Measurements from ENCODE around the gene ATP1B3.

The ATP1B3 gene

DNA sequence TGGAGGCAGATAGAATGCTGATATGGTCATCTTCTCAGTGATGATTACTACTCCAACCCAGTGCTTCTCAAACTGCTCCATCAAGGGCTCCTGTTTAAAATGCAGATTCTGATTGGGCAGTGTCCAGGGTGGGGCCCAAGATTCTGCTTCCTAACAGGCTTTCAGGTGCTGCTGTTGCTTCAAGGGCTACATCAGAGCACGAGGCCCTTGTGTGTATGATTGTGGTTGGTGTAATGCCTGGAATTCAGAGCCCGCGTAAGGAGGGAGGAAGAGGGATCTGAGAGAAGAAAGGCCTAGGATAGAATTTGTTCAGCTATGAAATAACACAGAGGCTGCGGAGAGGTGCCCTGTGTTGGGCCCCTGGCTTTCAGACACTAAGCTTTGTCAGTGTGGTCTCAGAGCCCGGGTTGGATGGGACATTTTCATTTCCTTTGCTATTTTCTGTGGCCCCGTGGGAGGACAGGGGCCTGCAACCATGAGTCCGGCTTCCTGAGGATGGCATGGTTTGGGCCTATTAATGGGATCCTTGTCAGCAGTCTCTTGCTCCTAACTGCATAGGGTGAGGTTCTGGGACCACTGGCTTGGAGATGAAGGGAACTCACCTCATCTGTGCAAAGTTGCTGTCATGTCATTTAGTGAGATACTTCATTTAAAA lies 53.0 kb downstream of the ATP1B3 start:
- Histone ChIP-seq H3F3A (ENCODE audit: insufficient read depth, low read length) (no peaks in the 10 kb centered on the region), H3K27me3 (replicated peaks; ENCODE audit: insufficient read depth, low read length) (no peaks in the 10 kb centered on the region), H4K20me1 (ENCODE audit: insufficient read depth, low read length) (no peaks in the 10 kb centered on the region), H3K9me3 (replicated peaks; ENCODE audit: insufficient read depth, low read length) (no peaks in the 10 kb centered on the region), H3K4me1 (ENCODE audit: low read length) (no peaks in the 10 kb centered on the region), H3K36me3 (replicated peaks; ENCODE audit: insufficient read depth, low read length) (no peaks in the 10 kb centered on the region), H3K9ac (ENCODE audit: low read length) (no peak overlapping the region), H3K4me2 (ENCODE audit: low read depth, low read length) (no peak overlapping the region), H3K79me2 (ENCODE audit: low read length) (no peaks in the 10 kb centered on the region), H2AFZ (ENCODE audit: low read length) (no peak overlapping the region), H3K9me2 (replicated peaks; ENCODE audit: insufficient read depth, low read length) (no peaks in the 10 kb centered on the region), H3K27ac (ENCODE audit: low read length) (no peak overlapping the region), H3K4me3 (ENCODE audit: low read length) (no peak overlapping the region)
- DNase-seq = no peak
- TF ChIP-seq EZH2 (optimal IDR thresholded peaks at IDR 0.05; ENCODE audit: low read depth, low read length) (no peak), EZH2phosphoT487 (IDR thresholded peaks at IDR 0.05; ENCODE audit: low read length) (no peak)
- TF ChIP-seq, protein P1, sequence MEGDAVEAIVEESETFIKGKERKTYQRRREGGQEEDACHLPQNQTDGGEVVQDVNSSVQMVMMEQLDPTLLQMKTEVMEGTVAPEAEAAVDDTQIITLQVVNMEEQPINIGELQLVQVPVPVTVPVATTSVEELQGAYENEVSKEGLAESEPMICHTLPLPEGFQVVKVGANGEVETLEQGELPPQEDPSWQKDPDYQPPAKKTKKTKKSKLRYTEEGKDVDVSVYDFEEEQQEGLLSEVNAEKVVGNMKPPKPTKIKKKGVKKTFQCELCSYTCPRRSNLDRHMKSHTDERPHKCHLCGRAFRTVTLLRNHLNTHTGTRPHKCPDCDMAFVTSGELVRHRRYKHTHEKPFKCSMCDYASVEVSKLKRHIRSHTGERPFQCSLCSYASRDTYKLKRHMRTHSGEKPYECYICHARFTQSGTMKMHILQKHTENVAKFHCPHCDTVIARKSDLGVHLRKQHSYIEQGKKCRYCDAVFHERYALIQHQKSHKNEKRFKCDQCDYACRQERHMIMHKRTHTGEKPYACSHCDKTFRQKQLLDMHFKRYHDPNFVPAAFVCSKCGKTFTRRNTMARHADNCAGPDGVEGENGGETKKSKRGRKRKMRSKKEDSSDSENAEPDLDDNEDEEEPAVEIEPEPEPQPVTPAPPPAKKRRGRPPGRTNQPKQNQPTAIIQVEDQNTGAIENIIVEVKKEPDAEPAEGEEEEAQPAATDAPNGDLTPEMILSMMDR (IDR thresholded peaks at IDR 0.05; ENCODE audit: low read length) = no peak

DNA sequence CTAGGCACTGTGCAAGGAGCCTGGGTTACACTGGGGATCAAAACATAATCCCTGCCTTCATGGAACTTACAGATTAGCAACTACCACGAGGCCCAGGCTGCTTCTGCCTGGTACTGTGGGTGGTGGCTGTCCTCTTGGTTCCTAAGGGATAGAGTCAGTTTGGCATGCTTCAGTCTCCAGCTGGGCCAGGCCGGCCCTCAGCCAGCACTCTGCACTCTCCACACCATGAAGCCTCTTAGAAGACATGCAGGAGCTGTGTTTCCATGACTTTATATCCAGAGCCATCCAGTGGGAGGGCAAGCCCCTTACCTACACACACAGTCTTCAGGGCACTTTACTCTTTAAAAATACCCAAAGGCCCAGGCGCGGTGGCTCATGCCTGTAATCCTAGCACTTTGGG lies 54.4 kb downstream of the ATP1B3 start:
- Histone ChIP-seq H3K36me3 (replicated peaks; ENCODE audit: insufficient read depth, low read length) (no peaks in the 10 kb centered on the region), H3K4me2 (ENCODE audit: low read depth, low read length) (no peak overlapping the region), H3K9ac (ENCODE audit: low read length) (no peak overlapping the region), H2AFZ (ENCODE audit: low read length) (no peak overlapping the region), H3F3A (ENCODE audit: insufficient read depth, low read length) (no peaks in the 10 kb centered on the region), H3K4me1 (ENCODE audit: low read length) (no peaks in the 10 kb centered on the region), H3K27ac (ENCODE audit: low read length) (no peak overlapping the region), H4K20me1 (ENCODE audit: insufficient read depth, low read length) (no peaks in the 10 kb centered on the region), H3K9me3 (replicated peaks; ENCODE audit: insufficient read depth, low read length) (no peaks in the 10 kb centered on the region), H3K4me3 (ENCODE audit: low read length) (no peak overlapping the region), H3K27me3 (replicated peaks; ENCODE audit: insufficient read depth, low read length) (no peaks in the 10 kb centered on the region), H3K79me2 (ENCODE audit: low read length) (no peaks in the 10 kb centered on the region), H3K9me2 (replicated peaks; ENCODE audit: insufficient read depth, low read length) (no peaks in the 10 kb centered on the region)
- DNase-seq = no peak
- no peak for TF ChIP-seq EZH2phosphoT487 (IDR thresholded peaks at IDR 0.05; ENCODE audit: low read length)
- TF ChIP-seq EZH2 (optimal IDR thresholded peaks at IDR 0.05; ENCODE audit: low read depth, low read length) = no peak
- TF ChIP-seq, protein P1 (IDR thresholded peaks at IDR 0.05; ENCODE audit: low read length) = no peak

DNA sequence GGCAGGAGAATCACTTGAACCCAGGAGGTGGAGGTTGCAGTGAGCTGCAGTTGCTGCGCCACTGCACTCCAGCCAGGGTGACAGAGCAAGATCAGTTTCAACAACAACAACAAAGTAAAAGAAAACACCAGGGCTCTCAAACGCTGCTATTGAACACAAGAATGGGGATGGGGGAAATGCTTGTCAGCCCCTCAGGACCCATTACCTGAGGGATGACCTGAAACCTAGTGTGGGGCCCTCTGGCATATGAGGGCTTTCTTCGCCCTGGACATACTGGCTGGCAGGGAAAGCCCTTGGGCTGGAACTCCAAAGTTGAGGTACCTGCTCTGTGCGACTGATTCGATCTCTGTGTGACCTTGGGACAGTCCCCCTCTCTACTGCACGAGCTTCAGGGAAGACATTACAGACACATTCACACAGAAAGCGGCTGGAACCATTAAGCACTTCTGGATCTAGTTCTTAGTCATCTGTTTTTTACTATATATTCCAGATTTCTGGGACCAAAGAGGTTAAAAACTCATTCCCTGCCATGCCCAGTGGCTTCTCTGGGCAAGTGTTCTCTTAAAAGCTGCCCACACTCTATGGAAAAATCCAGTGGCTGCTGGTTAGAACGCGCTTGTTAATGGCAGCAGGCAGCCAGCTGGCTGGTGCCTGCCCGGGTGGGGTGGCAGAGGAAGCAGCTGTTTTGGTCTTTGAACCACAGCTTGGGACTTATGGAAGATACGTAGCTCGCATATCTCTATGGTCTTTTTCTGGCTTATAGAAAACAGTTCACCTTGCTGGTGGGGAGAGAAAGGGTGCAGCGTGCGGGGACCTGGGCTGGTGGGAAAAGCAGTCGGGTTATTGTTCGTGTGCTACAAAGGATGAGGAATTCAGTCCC lies 57.2 kb downstream of the ATP1B3 start:
- no peaks in the 10 kb centered on the region for H3K9me2 ChIP-seq (replicated peaks; ENCODE audit: insufficient read depth, low read length)
- H3K79me2 ChIP-seq (ENCODE audit: low read length) = no peaks in the 10 kb centered on the region

More for the DNA sequence above, 57.2 kb downstream of the ATP1B3 start:
- no peak overlapping the region for H3K4me3 ChIP-seq (ENCODE audit: low read length)
- no peaks in the 10 kb centered on the region for H3K4me1 ChIP-seq (ENCODE audit: low read length)
- no peaks in the 10 kb centered on the region for H3K36me3 ChIP-seq (replicated peaks; ENCODE audit: insufficient read depth, low read length)
- H4K20me1 ChIP-seq (ENCODE audit: insufficient read depth, low read length) = no peaks in the 10 kb centered on the region
- H3K27ac ChIP-seq (ENCODE audit: low read length) = no peak overlapping the region
- no peaks in the 10 kb centered on the region for H3K27me3 ChIP-seq (replicated peaks; ENCODE audit: insufficient read depth, low read length)
- DNase-seq = no peak
- no peaks in the 10 kb centered on the region for H3K9me3 ChIP-seq (replicated peaks; ENCODE audit: insufficient read depth, low read length)
- H3K9ac ChIP-seq (ENCODE audit: low read length) = no peak overlapping the region
- H3K4me2 ChIP-seq (ENCODE audit: low read depth, low read length) = no peak overlapping the region
- TF ChIP-seq EZH2 (optimal IDR thresholded peaks at IDR 0.05; ENCODE audit: low read depth, low read length) = no peak
- TF ChIP-seq, protein P1 (IDR thresholded peaks at IDR 0.05; ENCODE audit: low read length) = no peak
- TF ChIP-seq EZH2phosphoT487 (IDR thresholded peaks at IDR 0.05; ENCODE audit: low read length) = no peak
- H2AFZ ChIP-seq (ENCODE audit: low read length) = no peak overlapping the region
- no peaks in the 10 kb centered on the region for H3F3A ChIP-seq (ENCODE audit: insufficient read depth, low read length)
